OCI-LY7 (cell line): ENCODE results near the gene INSR. TPM values are rescaled to one million over a fixed set of nuclear protein-coding genes. Genes with fewer than 3 reads are reported as not detected.

ENCODE experiments used
- BruUV-seq: library from RNA; stranded (reverse); fragments of 400-500 nt; replicated peaks from 2 replicates; lab custom pipeline; 2021; lab: Mats Ljungman, UMichigan
- CTCF ChIA-PET: fragments of 300-600 bp; sonication (Branson Sonifier 250); formaldehyde crosslinking; loops from one replicate; lab custom pipeline; 2022; ENCODE audit warnings: antibody characterized with exemption; ENCODE audit not compliant: unreplicated experiment; lab: Charles Lee
- POLR2A ChIA-PET: fragments of 300-600 bp; sonication (Branson Sonifier 250); formaldehyde crosslinking; loops from one replicate; lab custom pipeline; 2022; ENCODE audit warnings: antibody characterized with exemption; lab: Charles Lee
- DNase-seq: peaks from one replicate; pipeline ENCODE4 v3.0.0-alpha.2; 2015; ENCODE audit warnings: low spot score
- H2AFZ ChIP-seq: fragments of 200-600 bp; sonication (generic), shearing (Covaris generic); 2 replicates; pipeline ENCODE4 v1.6.1; 2014; ENCODE audit warnings: mild to moderate bottlenecking, antibody characterized with exemption, low read length, moderate library complexity
- H3K27ac ChIP-seq: fragments of 200-600 bp; sonication (generic); 2 replicates; pipeline ENCODE4 v1.5.1; 2014; ENCODE audit warnings: mixed run types, low read depth, mild to moderate bottlenecking, moderate library complexity, low read length, inconsistent platforms; ENCODE audit not compliant: poor library complexity, severe bottlenecking
- H3K36me3 ChIP-seq: fragments of 200-600 bp; sonication (generic); 2 replicates; pipeline ENCODE4 v1.6.1; 2014; ENCODE audit warnings: mild to moderate bottlenecking, antibody characterized with exemption, low read length, moderate library complexity, mixed read lengths; ENCODE audit not compliant: insufficient read depth
- H3K4me1 ChIP-seq: fragments of 200-600 bp; sonication (generic); 2 replicates; pipeline ENCODE4 v1.5.1; 2014; ENCODE audit warnings: mild to moderate bottlenecking, low read length; ENCODE audit not compliant: insufficient read depth, poor library complexity, severe bottlenecking
- H3K4me2 ChIP-seq: fragments of 200-600 bp; sonication (generic); 2 replicates; pipeline ENCODE4 v1.6.1; 2014; ENCODE audit warnings: mild to moderate bottlenecking, low read length
- H3K4me3 ChIP-seq: fragments of 200-600 bp; sonication (generic); 2 replicates; pipeline ENCODE4 v1.5.1; 2014; ENCODE audit warnings: mild to moderate bottlenecking, low read depth, low read length; ENCODE audit not compliant: poor library complexity, severe bottlenecking
- H3K79me2 ChIP-seq: fragments of 200-600 bp; sonication (generic); 2 replicates; pipeline ENCODE4 v1.6.1; 2016; ENCODE audit warnings: low read depth, mild to moderate bottlenecking, low read length, moderate library complexity, mixed read lengths; ENCODE audit not compliant: insufficient read depth
- H3K9me2 ChIP-seq: fragments of 200-600 bp; sonication (generic); 2 replicates; pipeline ENCODE4 v1.6.1; 2016; ENCODE audit warnings: mild to moderate bottlenecking, low read length, mixed read lengths; ENCODE audit not compliant: insufficient read depth
- H3K9me3 ChIP-seq: fragments of 200-600 bp; sonication (generic); 2 replicates; pipeline ENCODE4 v1.6.1; 2014; ENCODE audit warnings: mild to moderate bottlenecking, mixed run types, low read length, mixed read lengths
- H4K20me1 ChIP-seq: fragments of 200-600 bp; sonication (generic); 2 replicates; pipeline ENCODE4 v1.6.1; 2014; ENCODE audit warnings: mild to moderate bottlenecking, antibody characterized with exemption, low read length, moderate library complexity, mixed read lengths; ENCODE audit not compliant: insufficient read depth
- EZH2phosphoT487 ChIP-seq: fragments of 200-600 bp; sonication (generic); IDR thresholded peaks from 2 replicates; pipeline ENCODE4 v1.6.1; 2018; ENCODE audit warnings: low read depth, borderline replicate concordance, mild to moderate bottlenecking, mixed run types, antibody characterized with exemption, low read length, moderate library complexity, mixed read lengths
- intact Hi-C: fragments of 100-400 bp; cut with micrococcal nuclease; formaldehyde crosslinking; loops from one replicate; pipeline ENCODE4 v1.10.0; 2022; ENCODE audit not compliant: unreplicated experiment
- total RNA-seq, 2 experiments: library from RNA; depleted of rRNA in 1 of 2; stranded (reverse); fragments of >200 nt in 1 of 2; shearing (Covaris generic) in 1 of 2; gene quantifications; 2 replicates each; pipeline ENCODE4 v1.2.3, GENCODE V29; 2014 to 2022
- TF ChIP-seq, protein P1 (sequence below): fragments of 200-600 bp; sonication (generic); conservative IDR thresholded peaks from 2 replicates; pipeline ENCODE4 v1.5.1; 2014; ENCODE audit warnings: mild to moderate bottlenecking, antibody characterized with exemption, low read length, moderate library complexity, mixed read lengths

INSR gene
- total RNA-seq, 2 experiments from 2014 or later = 57.7 to 74.0 TPM

DNA sequence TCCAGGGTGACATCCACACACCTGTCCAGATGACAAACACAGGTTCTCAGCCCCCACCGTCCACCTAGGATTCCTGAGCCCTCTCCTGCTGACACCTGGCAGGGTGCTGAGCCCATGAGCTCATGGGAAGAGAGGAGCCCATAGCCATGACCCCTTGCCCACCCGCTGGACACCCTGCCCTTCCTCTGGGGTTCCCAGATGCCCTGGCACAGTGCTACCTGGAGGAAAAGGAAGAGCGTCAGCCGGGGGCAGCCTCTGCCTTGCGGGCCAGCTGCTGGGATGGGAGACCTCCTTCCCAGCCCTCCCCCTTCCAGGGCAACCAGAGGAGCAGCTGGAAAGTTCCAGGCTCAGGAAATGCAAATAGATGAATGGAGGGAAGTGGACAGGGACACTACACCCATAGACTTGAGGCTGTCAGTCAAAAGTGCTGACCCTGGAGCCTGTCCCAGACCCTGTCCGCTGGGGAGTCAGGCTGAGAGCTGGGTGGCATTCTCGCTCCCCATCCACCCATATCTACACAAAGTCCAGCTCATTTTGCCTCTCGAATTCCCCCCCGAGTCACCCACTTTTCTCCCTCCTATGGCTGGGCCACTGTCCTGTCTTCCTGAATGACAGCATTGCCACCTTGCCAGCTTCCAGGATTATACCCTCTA is 42.2 kb upstream of the INSR start:
- H3K27ac ChIP-seq = peak overlapping the region; percentile 96
- intact Hi-C loops = no loop called here
- peaks cover 97% of the 10 kb centered on the region for H3K4me1 ChIP-seq

DNA sequence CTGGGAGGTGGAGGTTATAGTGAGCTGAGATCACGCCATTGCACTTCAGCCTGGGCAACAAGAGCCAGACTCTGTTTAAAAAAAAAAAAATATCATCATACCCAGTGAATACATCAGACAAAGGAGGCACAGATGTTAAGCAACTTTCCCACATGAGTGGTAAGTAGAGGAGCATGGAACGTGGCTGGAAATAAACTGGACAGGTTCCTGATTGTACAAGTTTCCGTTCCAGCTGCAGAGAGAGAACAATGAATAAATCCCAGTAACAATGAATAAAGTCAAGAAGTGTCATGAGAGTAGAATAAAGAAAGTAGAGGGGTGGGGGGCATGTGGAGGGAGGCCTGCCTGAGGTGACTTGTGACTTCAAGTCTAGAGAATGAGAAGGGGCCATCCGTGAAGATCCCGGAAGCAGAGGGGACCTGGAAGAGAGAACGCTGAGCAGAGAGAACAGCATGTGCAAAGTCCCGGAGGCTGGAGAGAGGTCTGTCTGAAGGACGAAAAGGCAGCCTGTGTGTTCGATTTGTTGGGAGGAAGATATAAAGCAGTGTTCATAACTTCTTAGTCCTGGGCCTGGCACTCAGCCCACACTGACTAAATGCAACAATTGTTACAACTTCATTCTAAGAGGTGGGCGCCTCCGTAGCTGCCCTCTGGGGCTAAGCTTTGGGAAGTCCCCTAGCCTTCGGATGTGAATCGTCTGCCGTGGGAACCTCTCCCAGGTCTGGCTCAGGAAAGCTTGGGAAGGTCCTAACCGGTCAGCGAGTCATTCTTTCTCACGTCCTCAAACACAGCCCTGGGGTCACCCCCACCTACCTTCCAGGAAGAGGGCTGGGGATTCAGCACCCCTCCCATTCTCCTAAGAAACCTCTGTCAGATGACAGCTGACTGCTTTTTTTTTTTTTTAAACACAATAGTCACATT is 39.2 kb upstream of the INSR start:
- Histone ChIP-seq H3K27ac (peak overlapping the region; percentile 36), H4K20me1 (no peaks in the 10 kb centered on the region), H3K4me2 (peak overlapping the region; percentile 44), H2AFZ (peak overlapping the region; percentile 68; the same call in 1 of the 2 replicates), H3K9me3 (no peaks in the 10 kb centered on the region), H3K4me1 (peaks cover 74% of the 10 kb centered on the region), H3K9me2 (no peaks in the 10 kb centered on the region), H3K79me2 (no peaks in the 10 kb centered on the region), H3K4me3 (no peak overlapping the region), H3K36me3 (no peaks in the 10 kb centered on the region)
- DNase-seq = no peak
- BruUV-seq = no TSS peak
- POLR2A ChIA-PET = interaction anchor here (0.6 kb wide), 1 partner anchor 588 kb away, joined by 3 read pairs; no protein-coding TSS in a partner anchor
- TF ChIP-seq, protein P1, sequence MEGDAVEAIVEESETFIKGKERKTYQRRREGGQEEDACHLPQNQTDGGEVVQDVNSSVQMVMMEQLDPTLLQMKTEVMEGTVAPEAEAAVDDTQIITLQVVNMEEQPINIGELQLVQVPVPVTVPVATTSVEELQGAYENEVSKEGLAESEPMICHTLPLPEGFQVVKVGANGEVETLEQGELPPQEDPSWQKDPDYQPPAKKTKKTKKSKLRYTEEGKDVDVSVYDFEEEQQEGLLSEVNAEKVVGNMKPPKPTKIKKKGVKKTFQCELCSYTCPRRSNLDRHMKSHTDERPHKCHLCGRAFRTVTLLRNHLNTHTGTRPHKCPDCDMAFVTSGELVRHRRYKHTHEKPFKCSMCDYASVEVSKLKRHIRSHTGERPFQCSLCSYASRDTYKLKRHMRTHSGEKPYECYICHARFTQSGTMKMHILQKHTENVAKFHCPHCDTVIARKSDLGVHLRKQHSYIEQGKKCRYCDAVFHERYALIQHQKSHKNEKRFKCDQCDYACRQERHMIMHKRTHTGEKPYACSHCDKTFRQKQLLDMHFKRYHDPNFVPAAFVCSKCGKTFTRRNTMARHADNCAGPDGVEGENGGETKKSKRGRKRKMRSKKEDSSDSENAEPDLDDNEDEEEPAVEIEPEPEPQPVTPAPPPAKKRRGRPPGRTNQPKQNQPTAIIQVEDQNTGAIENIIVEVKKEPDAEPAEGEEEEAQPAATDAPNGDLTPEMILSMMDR = no peak
- no peak for TF ChIP-seq EZH2phosphoT487
- intact Hi-C loops = no loop called here
- CTCF ChIA-PET = interaction anchor here (1.4 kb wide), 1 partner anchor 8 kb away, joined by 5 read pairs; no protein-coding TSS in a partner anchor

More for the DNA sequence above, 42.2 kb upstream of the INSR start:
- BruUV-seq = no TSS peak
- peak overlapping the region; percentile 62 for H3K4me2 ChIP-seq
- no peak overlapping the region for H2AFZ ChIP-seq
- no peaks in the 10 kb centered on the region for H3K36me3 ChIP-seq
- no peaks in the 10 kb centered on the region for H3K79me2 ChIP-seq
- peak overlapping the region; percentile 41 for H3K4me3 ChIP-seq
- ChIA-PET POLR2A (interaction anchor here (0.6 to 1.4 kb wide), 4 partner anchors 9 to 39 kb away, joined by 5 to 12 read pairs (median 5); partner anchors contain the start of gene ARHGEF18), CTCF (interaction anchor here (0.8 to 1.2 kb wide), 2 partner anchors 8 to 10 kb away, joined by 3 read pairs; no protein-coding TSS in a partner anchor)
- TF ChIP-seq, protein P1 = no peak
- TF ChIP-seq EZH2phosphoT487 = no peak
- H4K20me1 ChIP-seq = no peaks in the 10 kb centered on the region
- no peaks in the 10 kb centered on the region for H3K9me2 ChIP-seq
- DNase-seq = no peak
- no peaks in the 10 kb centered on the region for H3K9me3 ChIP-seq
